Thoracic aorta endothelial cell (primary cell): ENCODE measurements around the gene AP1S1. TPM values are rescaled to one million over a fixed set of nuclear protein-coding genes. Genes with fewer than 3 reads are reported as not detected.

Source experiments
- small RNA-seq: library from RNA; depleted of rRNA; stranded (forward); fragments of <200 nt; gene quantifications from one replicate; pipeline ENCODE3, GENCODE V24; 2012
- total RNA-seq: library from RNA; depleted of rRNA; stranded (reverse); fragments of >200 nt; gene quantifications from 2 replicates; pipeline ENCODE4 v1.2.3, GENCODE V29; 2012

Gene AP1S1
- 96.4 and 116 TPM in 2 replicates for total RNA-seq

GRCh38 chr7:101153969-101154692 lies at the start of gene AP1S1:
Gene AP1S1, plus strand, starts transcription at chr7:101154476. Its CDS starts 39 bp downstream, at chr7:101154515.

GRCh38 chr7:101126651-101127459 lies 27.4 kb upstream of the AP1S1 start, which contains the start of gene SERPINE1:
Gene SERPINE1, plus strand, starts transcription at chr7:101127104. Its CDS starts 1,290 bp downstream, at chr7:101128394.

GRCh38 chr7:101165075-101165957 lies 11.0 kb downstream of the AP1S1 start, which contains the start of gene VGF:
Gene VGF, minus strand, starts transcription at chr7:101165569. Its CDS starts 726 bp downstream, at chr7:101164843.

GRCh38 chr7:101180130-101180755 lies 26.0 kb downstream of the AP1S1 start, which contains the start of gene NAT16:
Gene NAT16, minus strand, starts transcription at chr7:101180293. Its CDS starts 5,486 bp downstream, at chr7:101174807.

DNA sequence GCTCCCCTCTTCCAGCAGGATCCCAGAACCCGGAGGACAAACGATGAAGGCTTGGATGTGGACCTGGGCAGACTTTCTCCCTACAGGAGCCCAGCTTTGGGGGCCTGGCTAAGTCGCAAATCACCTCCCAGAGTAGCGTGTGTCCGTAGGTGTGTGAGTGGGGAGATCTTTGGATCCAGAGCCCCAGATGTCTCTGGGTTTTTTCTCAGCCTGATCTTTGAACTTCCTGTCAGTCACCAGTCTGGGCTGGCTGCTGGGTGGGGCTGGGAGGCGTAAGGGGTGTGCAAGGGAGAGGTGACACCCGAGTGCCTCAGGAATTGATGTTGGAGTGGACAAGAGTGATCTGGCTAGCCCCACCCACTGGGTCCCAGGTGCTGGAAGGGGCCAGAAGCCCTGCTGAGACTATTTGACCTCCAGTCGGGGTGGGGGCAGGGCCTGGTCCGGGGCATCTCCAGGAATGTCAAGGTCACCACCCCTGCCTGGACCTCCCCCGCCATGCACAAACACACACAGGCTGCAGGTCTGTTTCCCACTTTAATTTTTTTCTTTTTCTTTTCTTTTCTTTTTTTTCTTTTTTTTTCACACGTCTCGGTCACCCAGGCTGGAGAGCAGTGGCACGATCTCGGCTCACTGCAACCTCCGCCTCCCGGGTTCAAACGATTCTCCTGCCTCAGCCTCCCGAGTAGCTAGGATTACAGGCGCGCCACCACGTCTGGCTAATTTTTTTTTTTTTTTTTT lies 46.8 kb downstream of the AP1S1 start, which contains the start of gene MOGAT3:
TSS of gene MOGAT3 (minus strand) at position 175 of the 738 bp plus-strand sequence. CDS start 182 bp downstream, outside the sequence.

Small RNA genes within 50 kb of the gene (small RNA-seq; reads per million reads assigned to genes)
- gene MIR4653, result not detected

Other genes with a start within 250 kb of the AP1S1 start
- gene MUC3A, start 204.9 kb upstream of the AP1S1 start, total RNA-seq, result not detected in 2 replicates
- not detected in 2 replicates for gene MUC12, start 184.9 kb upstream of the AP1S1 start, total RNA-seq
- gene MUC17, start 134.4 kb upstream of the AP1S1 start, total RNA-seq, result not detected in 2 replicates
- 14.1 and 16.9 TPM in 2 replicates for gene TRIM56, start 69.0 kb upstream of the AP1S1 start, total RNA-seq
- gene SERPINE1, start 27.4 kb upstream of the AP1S1 start, total RNA-seq, result 1,853 and 2,613 TPM in 2 replicates
- gene VGF, start 11.1 kb downstream of the AP1S1 start, total RNA-seq, result 0.07 TPM in 1 of 2 replicates, not detected in the other
- gene NAT16, start 25.8 kb downstream of the AP1S1 start, total RNA-seq, result not detected in 2 replicates
- gene MOGAT3, start 46.6 kb downstream of the AP1S1 start, total RNA-seq, result not detected in 2 replicates
- 69.5 and 74.9 TPM in 2 replicates for gene PLOD3, start 63.1 kb downstream of the AP1S1 start, total RNA-seq
- 84.6 and 103 TPM in 2 replicates for gene ZNHIT1, start 63.7 kb downstream of the AP1S1 start, total RNA-seq
- 3.3 and 4.6 TPM in 2 replicates for gene CLDN15, start 83.3 kb downstream of the AP1S1 start, total RNA-seq
- gene FIS1, start 90.6 kb downstream of the AP1S1 start, total RNA-seq, result 123 and 183 TPM in 2 replicates
- gene IFT22, start 167.3 kb downstream of the AP1S1 start, total RNA-seq, result 21.2 and 21.5 TPM in 2 replicates
- not detected in 2 replicates for gene COL26A1, start 208.4 kb downstream of the AP1S1 start, total RNA-seq